Renal cortical epithelial cell (primary cell): Measurements from ENCODE around the gene DDC. TPM values are rescaled to one million over a fixed set of nuclear protein-coding genes. Genes with fewer than 3 reads are reported as not detected.

Experiments used
- DNase-seq: peaks from one replicate; pipeline ENCODE4 v3.0.0-alpha.2; 2011; ENCODE audit warnings: low read depth
- total RNA-seq: library from RNA; depleted of rRNA; stranded (reverse); fragments of >200 nt; gene quantifications from 2 replicates; pipeline ENCODE4 v1.2.3, GENCODE V29; 2014

DDC gene
- total RNA-seq: 2.7 TPM in 1 of 2 replicates, not detected in the other

- peak; percentile 86 for DNase-seq
Measured at GRCh38 chr7:50564640-50565558, at the start of gene DDC. TSS of gene DDC (minus strand) at chr7:50565405. CDS start at chr7:50544085, 21,320 bp downstream.

GRCh38 chr7:50613473-50613872, 48.3 kb upstream of the DDC start:
- DNase-seq: no peak

GRCh38 chr7:50612704-50613103, 47.5 kb upstream of the DDC start:
- DNase-seq: no peak

- DNase-seq: peak; percentile 72
Measured at GRCh38 chr7:50610521-50611277, 45.5 kb upstream of the DDC start.

- no peak for DNase-seq
Measured at GRCh38 chr7:50608196-50608906, 43.1 kb upstream of the DDC start.

- no peak for DNase-seq
Measured at GRCh38 chr7:50607524-50608125, 42.4 kb upstream of the DDC start.

- DNase-seq: no peak
Measured at GRCh38 chr7:50605059-50605458, 39.9 kb upstream of the DDC start.

- peak; percentile 38 for DNase-seq
Measured at GRCh38 chr7:50603287-50603686, 38.1 kb upstream of the DDC start.

- DNase-seq: no peak
Measured at GRCh38 chr7:50599385-50599784, 34.2 kb upstream of the DDC start.

- DNase-seq: no peak
Measured at GRCh38 chr7:50598460-50599343, 33.5 kb upstream of the DDC start.

GRCh38 chr7:50596484-50596883, 31.3 kb upstream of the DDC start:
- DNase-seq: no peak

GRCh38 chr7:50595491-50596102, 30.4 kb upstream of the DDC start:
- peak; percentile 19 for DNase-seq

- DNase-seq: no peak
Measured at GRCh38 chr7:50594734-50595485, 29.7 kb upstream of the DDC start.

GRCh38 chr7:50594136-50594535, 28.9 kb upstream of the DDC start:
- DNase-seq: no peak

GRCh38 chr7:50592940-50593339, 27.7 kb upstream of the DDC start:
- no peak for DNase-seq

- peak; percentile 91 for DNase-seq
Measured at GRCh38 chr7:50591480-50592438, 26.6 kb upstream of the DDC start.

- no peak for DNase-seq
Measured at GRCh38 chr7:50591098-50591479, 25.9 kb upstream of the DDC start.

GRCh38 chr7:50590535-50590934, 25.3 kb upstream of the DDC start:
- DNase-seq: no peak
